Limb (tissue), 2 donors: ENCODE data around the gene CHST8.

Source experiments
- DNase-seq, 2 donors: peaks; one replicate each; pipeline ENCODE4 v3.0.0-alpha.2; 2016; ENCODE audit errors: extremely low spot score in 2 of 2

CHST8 gene

DNA sequence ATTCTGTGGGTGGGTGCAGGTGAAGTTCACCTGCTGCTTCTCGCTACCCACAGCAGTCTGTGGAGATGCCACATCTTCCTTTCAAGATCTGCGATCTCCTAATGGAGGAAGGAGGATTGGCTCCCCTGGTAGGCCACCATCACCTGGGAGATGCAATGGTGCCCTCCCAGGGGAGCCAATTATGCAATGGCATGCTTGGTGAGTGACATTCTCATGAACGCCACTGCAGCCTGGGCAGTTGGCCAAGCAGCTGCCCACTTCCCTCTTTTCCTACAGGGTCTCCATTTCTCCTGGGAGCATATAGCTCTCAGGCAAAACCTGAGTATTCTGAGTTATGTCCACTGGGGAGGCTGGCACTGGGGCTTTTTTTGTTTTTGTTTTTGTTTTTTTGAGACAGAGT, 91.4 kb downstream of the CHST8 start:
- no peak for DNase-seq

GRCh38 chr19:33714149-33714548, 92.4 kb downstream of the CHST8 start:
- DNase-seq = no peak

GRCh38 chr19:33715462-33715861, 93.7 kb downstream of the CHST8 start:
- DNase-seq = no peak

DNA sequence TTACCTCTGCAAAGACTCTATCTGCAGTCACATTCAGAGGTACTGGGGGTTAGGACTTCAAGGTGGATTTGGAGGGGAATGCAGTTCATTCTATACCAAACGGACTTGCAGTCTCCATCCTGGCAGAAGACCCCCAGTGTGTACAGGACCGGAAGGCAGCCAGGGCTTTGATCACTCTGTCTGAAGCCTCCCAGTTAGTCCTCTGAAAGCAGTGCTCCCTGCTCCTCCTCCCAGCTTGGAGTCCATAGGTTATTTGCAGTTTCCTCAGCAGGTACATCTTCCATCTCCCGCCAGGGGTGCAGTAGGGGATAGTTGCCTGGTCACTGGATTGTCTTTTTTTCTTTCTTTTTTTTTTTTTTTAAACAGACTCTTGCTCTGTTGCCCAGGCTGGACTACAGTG, 96.1 kb downstream of the CHST8 start:
- no peak for DNase-seq

- DNase-seq = no peak
Measured at GRCh38 chr19:33718651-33719254, 97.0 kb downstream of the CHST8 start.

DNA sequence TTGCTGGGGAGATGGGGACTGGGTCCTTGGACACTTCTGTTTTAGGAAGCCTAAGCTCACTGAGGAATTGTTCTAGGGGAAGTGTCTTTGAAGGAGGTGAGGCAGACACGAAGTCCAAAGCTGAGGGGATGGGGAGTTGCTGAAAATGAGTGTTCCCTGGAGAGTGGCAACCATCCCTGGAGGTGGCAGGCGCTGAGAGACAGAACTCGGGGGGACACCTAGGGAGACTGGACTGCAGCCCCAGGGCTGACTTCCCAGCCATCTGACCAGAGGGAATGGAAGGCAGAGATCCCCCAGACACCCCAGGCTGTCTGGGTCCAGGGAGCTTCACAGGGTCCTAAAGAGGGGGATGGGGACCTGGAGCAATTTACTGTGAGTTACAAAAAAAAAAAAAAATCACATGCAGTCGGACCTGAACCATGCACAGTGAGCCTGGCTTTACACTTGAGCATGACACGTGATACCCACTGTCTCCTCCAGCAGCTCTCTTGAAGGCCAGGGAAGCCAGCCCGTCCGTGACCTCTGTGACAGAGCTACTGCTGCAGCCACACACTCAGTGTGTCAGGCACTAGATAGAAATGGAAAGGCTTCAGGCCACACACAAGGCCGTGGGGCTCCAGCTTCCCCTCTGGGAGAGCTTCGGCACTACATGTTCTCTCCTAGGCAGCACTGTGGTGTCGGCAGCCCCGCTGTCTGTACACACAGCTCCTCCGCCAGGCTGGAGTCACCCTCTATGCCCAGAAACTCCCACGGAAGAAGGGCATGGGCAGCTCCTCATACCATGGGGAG, 97.8 kb downstream of the CHST8 start:
- DNase-seq = no peak

DNA sequence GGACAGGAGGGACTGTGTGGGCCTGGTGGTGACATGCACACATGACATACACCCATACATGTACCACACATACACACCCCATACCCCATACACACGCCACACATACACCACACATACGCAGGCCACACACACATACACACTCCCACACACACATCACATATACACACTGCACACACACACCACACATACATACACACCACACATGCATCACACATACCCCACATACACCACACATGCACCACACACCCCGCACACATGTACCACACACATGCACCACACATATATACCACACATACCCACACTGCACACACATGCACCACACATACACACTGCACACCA, 98.4 kb downstream of the CHST8 start:
- DNase-seq = no peak

DNA sequence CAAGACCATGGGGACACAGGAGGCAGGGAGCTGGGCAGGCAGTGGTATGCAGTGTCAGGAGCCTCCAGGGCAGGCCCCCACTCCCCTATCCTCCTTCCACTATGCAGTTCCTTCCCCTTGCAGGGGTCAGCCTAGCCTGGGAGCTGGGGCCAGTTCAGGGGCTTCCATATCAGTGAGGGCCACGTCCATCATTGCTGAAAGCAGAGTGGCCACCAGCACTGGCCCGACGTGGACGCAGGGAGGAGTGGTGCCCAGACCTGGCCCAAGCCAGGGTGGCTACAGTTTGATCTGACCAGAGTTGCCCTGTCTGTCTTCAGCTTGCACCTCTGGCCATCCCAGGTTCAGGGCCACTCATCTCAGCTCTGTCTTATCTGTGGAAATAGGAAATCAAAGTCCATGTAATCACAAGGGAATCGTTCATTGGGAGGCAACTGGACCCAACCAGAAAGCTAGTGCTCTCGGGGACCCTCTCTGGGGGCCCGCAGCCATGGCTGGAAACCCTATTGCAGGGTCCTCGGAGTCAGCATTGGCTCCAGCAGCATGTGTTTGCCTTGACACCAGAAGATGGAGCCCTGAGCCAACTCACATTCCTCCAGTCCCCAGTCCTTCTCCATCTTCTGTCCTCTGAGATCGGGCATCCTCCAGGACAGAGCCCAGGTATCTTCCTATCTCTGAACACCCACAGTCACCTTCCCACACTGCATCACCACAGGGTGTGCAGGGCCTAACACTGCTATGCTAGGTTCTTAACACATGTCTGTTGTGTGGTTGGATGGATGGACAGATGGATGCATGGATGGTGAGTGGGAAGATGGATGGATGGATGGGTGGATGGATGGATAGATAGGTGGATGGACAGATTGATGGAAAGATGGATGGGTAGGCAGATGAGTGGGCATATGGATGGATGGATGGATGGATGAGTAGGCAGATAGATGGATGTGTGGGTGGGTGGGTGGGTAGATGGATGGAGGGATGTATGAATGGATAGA, 99.2 kb downstream of the CHST8 start:
- DNase-seq = no peak

- no peak for DNase-seq
Measured at GRCh38 chr19:33721735-33722297, 100.1 kb downstream of the CHST8 start.

- DNase-seq = no peak
Measured at GRCh38 chr19:33722456-33723239, 100.9 kb downstream of the CHST8 start.

DNA sequence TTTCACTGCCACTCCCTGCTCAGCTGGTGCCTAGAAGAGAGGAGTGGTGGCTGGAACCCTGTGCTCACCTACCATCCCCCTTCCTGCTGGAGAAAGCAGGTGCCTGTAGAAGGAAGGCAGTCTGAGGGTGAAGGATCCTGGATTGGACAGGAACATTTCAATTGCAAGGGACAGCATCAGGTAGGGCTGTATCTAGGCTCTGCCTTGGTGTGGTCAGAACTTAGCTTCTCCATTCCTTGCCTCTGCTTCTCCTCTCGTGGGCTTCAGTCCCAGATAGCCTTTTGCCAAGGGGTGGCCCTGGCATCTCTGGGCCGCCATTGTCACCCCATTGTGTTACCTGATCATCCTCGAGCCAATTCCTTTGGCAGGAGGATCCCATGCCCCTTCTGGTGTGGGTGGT, 101.8 kb downstream of the CHST8 start:
- DNase-seq = no peak

GRCh38 chr19:33724021-33724720, 102.4 kb downstream of the CHST8 start:
- DNase-seq = no peak

- peak in 1 of 2 donors; percentile 53 for DNase-seq
Measured at GRCh38 chr19:33724721-33725060, 102.9 kb downstream of the CHST8 start.

GRCh38 chr19:33725567-33725966, 103.8 kb downstream of the CHST8 start:
- no peak for DNase-seq

DNA sequence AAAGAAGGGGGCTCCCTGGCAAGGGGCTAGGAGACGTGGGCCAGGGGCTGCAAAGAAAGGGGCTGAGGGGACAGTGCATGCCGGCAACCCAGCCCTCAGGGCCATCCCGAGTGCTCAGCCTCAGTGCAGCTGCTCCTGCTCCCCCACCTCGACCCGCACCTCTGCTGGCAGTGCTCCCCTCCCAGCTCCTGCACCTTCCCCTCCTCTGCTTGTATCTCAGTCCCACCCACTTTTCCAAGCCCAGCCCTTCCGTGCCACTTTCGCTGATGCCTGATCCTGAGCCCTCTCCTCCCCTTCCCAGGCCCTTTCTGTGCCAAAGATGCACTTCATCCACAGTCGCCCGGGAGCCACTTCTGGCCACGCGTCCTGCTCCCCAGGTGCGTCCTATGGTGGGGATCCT, 105.0 kb downstream of the CHST8 start:
- DNase-seq = no peak

GRCh38 chr19:33727331-33727998, 105.7 kb downstream of the CHST8 start:
- no peak for DNase-seq

DNA sequence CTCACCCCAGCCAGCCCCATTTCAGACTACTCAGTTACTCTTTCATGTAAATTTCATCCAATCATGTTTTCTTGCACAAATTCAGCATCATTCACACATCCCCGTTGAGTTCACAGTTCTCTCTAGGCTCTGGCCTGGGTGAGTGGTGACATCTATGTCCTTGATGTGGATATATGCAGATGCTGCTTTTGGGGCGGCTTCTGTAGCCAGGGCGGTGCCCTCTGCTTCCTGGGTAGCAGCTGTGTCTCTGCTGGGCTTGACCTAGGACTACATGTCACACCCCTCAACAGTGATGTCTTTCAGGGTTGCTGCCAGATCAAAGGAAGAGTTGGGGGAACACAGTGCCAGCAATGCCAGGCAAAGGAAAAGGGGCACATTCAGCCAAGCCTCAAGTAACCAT, 106.4 kb downstream of the CHST8 start:
- no peak for DNase-seq

DNA sequence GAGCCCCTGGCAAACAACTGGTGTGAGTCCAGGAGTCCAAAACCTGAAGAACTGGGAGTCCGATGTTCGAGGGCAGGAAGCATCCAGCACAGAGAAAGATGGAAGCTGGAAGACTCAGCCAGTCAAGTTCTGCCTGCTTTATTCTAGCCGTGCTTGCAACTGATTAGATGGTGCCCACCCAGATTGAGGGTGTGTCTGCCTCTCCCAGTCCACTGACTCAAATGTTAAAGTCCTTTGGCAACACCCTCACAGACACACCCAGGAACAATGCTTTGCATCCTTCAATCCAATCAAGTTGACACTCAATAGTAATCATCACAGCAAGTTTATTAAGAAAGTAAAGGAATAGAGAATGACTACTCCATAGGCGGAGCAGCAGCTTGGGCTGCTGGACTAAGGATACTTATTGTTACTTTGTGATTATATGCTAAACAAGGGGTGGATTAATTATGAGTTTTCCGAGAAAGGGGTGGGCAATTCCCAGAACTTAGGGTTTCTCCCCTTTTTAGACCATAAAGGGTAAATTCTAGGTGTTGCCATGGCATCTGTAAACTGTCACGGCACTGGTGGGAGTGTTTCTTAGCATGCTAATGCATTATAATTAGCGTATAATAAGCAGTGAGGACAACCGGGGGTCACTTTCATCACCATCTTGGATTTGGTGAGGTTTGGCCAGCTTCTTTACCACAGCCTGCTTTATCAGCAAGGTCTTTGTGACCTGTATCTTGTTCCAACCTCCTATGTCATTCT, 109.3 kb downstream of the CHST8 start:
- no peak for DNase-seq

DNA sequence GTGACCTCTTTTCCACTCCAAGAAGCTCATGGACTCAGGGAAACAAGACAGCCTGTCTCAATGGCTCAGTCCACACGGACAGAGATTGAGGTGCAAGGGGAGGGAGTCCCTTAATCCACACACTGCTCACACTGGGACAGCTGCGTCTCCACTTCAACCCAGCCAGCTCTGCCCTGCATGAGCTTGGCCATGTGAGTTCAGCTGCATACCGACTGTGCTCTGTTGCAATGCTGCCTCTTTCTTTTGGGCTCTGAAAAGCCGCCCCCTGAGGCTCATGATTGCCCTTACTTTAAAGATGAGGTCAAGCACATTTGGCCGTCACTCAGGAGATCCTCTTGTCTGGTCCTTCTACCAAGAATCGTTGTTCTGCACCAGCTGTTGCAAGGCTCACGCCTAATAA, 110.1 kb downstream of the CHST8 start:
- DNase-seq = no peak
